Nephron progenitor cell (in vitro differentiated cells): ENCODE data around the gene FNDC3B.
A peak's percentile ranks its signal among the peaks of the same experiment; 100 is the strongest.

Experiments used
- DNase-seq: peaks from one replicate; pipeline ENCODE4 v3.0.0; 2021
- H3K27ac Mint-ChIP-seq: 2 replicates; pipeline ENCODE4 v1.8.0; 2021; ENCODE audit warnings: mild to moderate bottlenecking, moderate library complexity, mixed read lengths
- H3K27me3 Mint-ChIP-seq: 2 replicates; pipeline ENCODE4 v1.8.0; 2021; ENCODE audit warnings: mild to moderate bottlenecking, low read depth, mixed read lengths; ENCODE audit not compliant: poor library complexity
- H3K36me3 Mint-ChIP-seq: 2 replicates; pipeline ENCODE4 v1.8.0; 2021; ENCODE audit warnings: low read depth, mixed read lengths
- H3K4me1 Mint-ChIP-seq: 2 replicates; pipeline ENCODE4 v1.8.0; 2021; ENCODE audit warnings: mixed read lengths
- H3K4me3 Mint-ChIP-seq: 2 replicates; pipeline ENCODE4 v1.8.0; 2021; ENCODE audit warnings: mild to moderate bottlenecking, moderate library complexity, mixed read lengths
- H3K9me3 Mint-ChIP-seq: 2 replicates; pipeline ENCODE4 v1.8.0; 2021; ENCODE audit warnings: mild to moderate bottlenecking, moderate library complexity, mixed read lengths
- CTCF ChIP-seq: fragments of 200-600 bp; sonication (generic); IDR thresholded peaks from 2 replicates; pipeline ENCODE4 v1.5.0; 2021; ENCODE audit warnings: antibody characterized with exemption

FNDC3B gene

GRCh38 chr3:172228036-172228415, 188.6 kb downstream of the FNDC3B start:
- Mint-ChIP-seq H3K9me3 (no peaks in the 10 kb centered on the region), H3K36me3 (peaks cover 66% of the 10 kb centered on the region), H3K4me3 (no peak overlapping the region), H3K27ac (peak overlapping the region; percentile 22), H3K27me3 (no peaks in the 10 kb centered on the region), H3K4me1 (peaks cover 43% of the 10 kb centered on the region)
- no peak for TF ChIP-seq CTCF
- no peak for DNase-seq

- no peak for TF ChIP-seq CTCF
- Mint-ChIP-seq H3K4me3 (no peak overlapping the region), H3K36me3 (peaks cover 73% of the 10 kb centered on the region), H3K27ac (no peak overlapping the region), H3K27me3 (no peaks in the 10 kb centered on the region), H3K4me1 (peaks cover 29% of the 10 kb centered on the region), H3K9me3 (no peaks in the 10 kb centered on the region)
- no peak for DNase-seq
These were observed 190.1 kb downstream of the FNDC3B start for GRCh38 chr3:172229462-172229861.

GRCh38 chr3:172231318-172231901, 192.0 kb downstream of the FNDC3B start:
- Mint-ChIP-seq H3K27ac (no peak overlapping the region), H3K4me1 (peaks cover 16% of the 10 kb centered on the region), H3K9me3 (no peaks in the 10 kb centered on the region), H3K4me3 (no peak overlapping the region), H3K27me3 (no peaks in the 10 kb centered on the region), H3K36me3 (peaks cover 66% of the 10 kb centered on the region)
- DNase-seq: no peak
- no peak for TF ChIP-seq CTCF

GRCh38 chr3:172232579-172233212, 193.3 kb downstream of the FNDC3B start:
- Mint-ChIP-seq H3K27me3 (no peaks in the 10 kb centered on the region), H3K4me3 (no peak overlapping the region), H3K36me3 (peaks cover 60% of the 10 kb centered on the region), H3K9me3 (no peaks in the 10 kb centered on the region), H3K27ac (peak overlapping the region; percentile 10), H3K4me1 (peaks cover 6% of the 10 kb centered on the region)
- DNase-seq: no peak
- no peak for TF ChIP-seq CTCF

- Mint-ChIP-seq H3K9me3 (peaks cover 4% of the 10 kb centered on the region), H3K4me3 (no peak overlapping the region), H3K4me1 (no peaks in the 10 kb centered on the region), H3K27me3 (no peaks in the 10 kb centered on the region), H3K27ac (no peak overlapping the region), H3K36me3 (peaks cover 59% of the 10 kb centered on the region)
- DNase-seq: no peak
- no peak for TF ChIP-seq CTCF
These were observed 194.3 kb downstream of the FNDC3B start for GRCh38 chr3:172233474-172234277.
